Measurements from ENCODE around the gene KRT80. TPM values are rescaled to one million over a fixed set of nuclear protein-coding genes. Genes with fewer than 3 reads are reported as not detected.

The KRT80 gene
- total RNA-seq, 4 donors from 2014 or later: 1.1 TPM; not detected in 3

DNA sequence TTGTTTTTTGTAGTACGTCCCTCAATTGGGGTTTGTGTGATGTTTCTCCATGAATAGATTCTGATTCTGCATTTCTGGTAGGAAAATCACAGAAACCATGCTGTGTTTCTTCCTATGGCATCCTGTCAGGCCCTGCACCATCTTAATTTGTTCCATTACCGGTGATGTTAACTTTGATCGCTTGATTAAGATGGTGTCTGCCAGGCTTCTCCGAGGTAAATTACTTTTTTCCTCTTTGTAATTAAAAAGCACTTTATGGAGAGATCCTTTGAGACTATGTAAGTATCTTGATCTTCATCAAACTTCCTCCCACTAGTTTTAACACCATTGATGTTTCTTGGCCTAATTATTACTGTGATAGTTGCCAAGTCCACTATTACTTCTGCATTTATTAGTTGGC, 26.2 kb upstream of the KRT80 start:
- Histone ChIP-seq H3K4me3 (no peak overlapping the region), H3K4me1 (peaks cover 0 to 4% of the 10 kb centered on the region in 2 donors), H3K9me3 (no peaks in the 10 kb centered on the region), H3K27ac (no peak overlapping the region), H3K27me3 (no peaks in the 10 kb centered on the region), H3K36me3 (no peaks in the 10 kb centered on the region)
- intact Hi-C loops (cut with DNase I; ENCODE audit: low total_unique reads): no loop called here
- no peak for DNase-seq
- no peak for TF ChIP-seq POLR2A (IDR thresholded peaks at IDR 0.05)
- TF ChIP-seq CTCF (IDR thresholded peaks at IDR 0.05): no peak

DNA sequence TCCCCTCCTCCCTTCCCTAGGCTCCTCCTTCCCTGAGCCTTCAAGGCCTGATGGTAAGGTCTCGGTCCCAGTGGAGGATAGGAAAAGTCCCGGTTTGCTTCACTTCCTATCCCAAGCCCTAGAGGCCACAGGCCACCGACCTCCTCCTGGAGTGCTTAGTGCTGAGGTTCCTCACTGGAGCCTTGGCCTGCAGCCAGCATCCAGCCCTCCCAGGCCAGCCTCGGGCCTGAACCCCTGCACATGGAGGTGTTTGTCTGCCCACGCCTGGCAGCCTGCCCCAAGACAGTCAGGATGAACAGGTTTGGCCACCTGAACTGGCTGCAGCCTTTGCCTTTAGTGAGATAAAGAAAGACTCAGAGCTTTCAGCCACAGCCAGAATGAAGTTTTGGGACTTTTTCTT, 25.4 kb upstream of the KRT80 start:
- Histone ChIP-seq H3K27me3 (no peaks in the 10 kb centered on the region), H3K27ac (no peak overlapping the region), H3K4me3 (no peak overlapping the region), H3K9me3 (no peaks in the 10 kb centered on the region), H3K36me3 (no peaks in the 10 kb centered on the region), H3K4me1 (peaks cover 0 to 4% of the 10 kb centered on the region in 2 donors)
- peak in 1 of 2 donors; percentile 41 for DNase-seq
- intact Hi-C loops (cut with DNase I; ENCODE audit: low total_unique reads): no loop called here
- TF ChIP-seq POLR2A (IDR thresholded peaks at IDR 0.05): no peak
- TF ChIP-seq CTCF (IDR thresholded peaks at IDR 0.05): no peak

GRCh38 chr12:52216807-52217206, 25.0 kb upstream of the KRT80 start:
- Histone ChIP-seq H3K9me3 (no peaks in the 10 kb centered on the region), H3K4me1 (peaks cover 0 to 4% of the 10 kb centered on the region in 2 donors), H3K27me3 (no peaks in the 10 kb centered on the region), H3K27ac (no peak overlapping the region), H3K36me3 (no peaks in the 10 kb centered on the region), H3K4me3 (no peak overlapping the region)
- intact Hi-C loops (cut with DNase I; ENCODE audit: low total_unique reads): no loop called here
- TF ChIP-seq POLR2A (IDR thresholded peaks at IDR 0.05) (no peak), CTCF (IDR thresholded peaks at IDR 0.05) (no peak)
- DNase-seq: no peak

DNA sequence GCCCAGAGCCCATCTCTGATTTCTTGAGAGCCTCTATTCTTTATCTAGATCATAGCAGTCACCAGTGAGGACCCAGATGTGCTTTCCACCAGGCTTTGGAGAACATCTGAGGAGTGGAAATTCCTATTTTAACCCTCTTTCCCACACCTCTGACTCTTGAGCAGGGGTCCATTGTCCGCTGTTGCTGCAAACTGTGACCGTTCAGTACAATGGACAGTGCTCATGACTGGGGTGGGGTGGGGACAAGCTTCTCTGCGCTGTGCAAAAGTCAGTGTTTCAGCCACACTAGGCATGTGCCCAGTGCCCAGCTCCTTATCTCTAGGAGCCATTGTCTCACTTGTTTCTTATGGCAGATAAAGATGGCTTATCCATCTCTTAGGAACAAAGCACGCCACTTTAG, 24.3 kb upstream of the KRT80 start:
- Histone ChIP-seq H3K4me1 (peaks cover 0 to 4% of the 10 kb centered on the region in 2 donors), H3K27me3 (no peaks in the 10 kb centered on the region), H3K9me3 (no peaks in the 10 kb centered on the region), H3K36me3 (no peaks in the 10 kb centered on the region), H3K27ac (no peak overlapping the region), H3K4me3 (no peak overlapping the region)
- TF ChIP-seq POLR2A (IDR thresholded peaks at IDR 0.05) (no peak), CTCF (IDR thresholded peaks at IDR 0.05) (no peak)
- intact Hi-C loops (cut with DNase I; ENCODE audit: low total_unique reads): no loop called here
- no peak for DNase-seq

DNA sequence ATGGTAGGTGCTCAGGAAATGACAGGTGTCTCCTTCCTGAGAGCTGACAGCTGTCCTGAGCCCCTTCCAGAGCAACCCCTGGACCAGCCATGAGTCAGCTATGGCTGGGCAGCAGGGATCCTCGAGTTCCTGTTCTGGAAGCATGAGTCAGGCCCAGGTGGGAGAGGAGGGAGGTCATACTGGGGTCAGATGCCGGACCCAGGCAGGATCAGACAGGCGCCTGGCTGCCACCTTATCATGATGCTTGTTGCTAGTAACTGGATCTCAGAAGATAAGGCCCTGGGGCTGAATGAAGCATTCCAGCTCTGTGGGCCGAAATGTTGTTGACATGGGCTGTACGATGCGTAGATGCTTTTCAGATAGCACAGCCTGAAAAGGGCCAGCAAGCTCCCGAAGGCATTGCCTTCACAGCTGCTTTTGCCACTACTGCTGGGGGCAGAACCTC, 23.8 kb upstream of the KRT80 start:
- H3K27me3 ChIP-seq: no peaks in the 10 kb centered on the region
- no peaks in the 10 kb centered on the region for H3K36me3 ChIP-seq
- peak in 1 of 2 donors; percentile 29 for DNase-seq
- intact Hi-C loops (cut with DNase I; ENCODE audit: low total_unique reads): no loop called here
- no peak overlapping the region for H3K27ac ChIP-seq
- no peaks in the 10 kb centered on the region for H3K9me3 ChIP-seq
- no peak overlapping the region for H3K4me3 ChIP-seq
- H3K4me1 ChIP-seq: peaks cover 0 to 4% of the 10 kb centered on the region in 2 donors
- no peak for TF ChIP-seq CTCF (IDR thresholded peaks at IDR 0.05)
- no peak for TF ChIP-seq POLR2A (IDR thresholded peaks at IDR 0.05)

Measured in uterus (tissue), 4 donors.